H1 (cell line): ENCODE results near the gene EXTL1. TPM values are rescaled to one million over a fixed set of nuclear protein-coding genes. Genes with fewer than 3 reads are reported as not detected.

Source experiments
- CTCF ChIA-PET: fragments of 300-600 bp; sonication (Branson Sonifier 250); formaldehyde crosslinking; loops from one replicate; lab custom pipeline; 2021; ENCODE audit not compliant: partially characterized antibody; lab: Charles Lee
- POLR2A ChIA-PET: fragments of 300-600 bp; sonication (Branson Sonifier 250); formaldehyde crosslinking; loops from one replicate; lab custom pipeline; 2021; ENCODE audit warnings: inconsistent platforms; ENCODE audit not compliant: partially characterized antibody; lab: Charles Lee
- DNase-seq, 2 experiments: peaks; one replicate each; pipeline versions ENCODE4 v3.0.0 to v3.0.0-alpha.2; 2010 to 2022; ENCODE audit warnings: low spot score in 2 of 2, low read depth in 1 of 2, mixed read lengths in 1 of 2
- FAIRE-seq: peaks from 2 replicates; lab custom pipeline; 2011; peaks lifted over from hg19 to GRCh38; lab: Jason Lieb, UNC
- H2AFZ ChIP-seq: 2 replicates; pipeline ENCODE4 v1.8.1; 2012; ENCODE audit warnings: low read length, inconsistent platforms
- H2AK5ac ChIP-seq: 2 replicates; pipeline ENCODE4 v1.6.1; 2013; ENCODE audit warnings: low read depth, low read length
- H2BK120ac ChIP-seq: replicated peaks from 2 replicates; pipeline ENCODE3; 2013; ENCODE audit warnings: low read depth, low read length, inconsistent platforms
- H2BK12ac ChIP-seq: 2 replicates; pipeline ENCODE4 v1.6.1; 2013; ENCODE audit warnings: low read depth, low read length
- H2BK15ac ChIP-seq: 2 replicates; pipeline ENCODE4 v1.6.1; 2013; ENCODE audit warnings: low read length
- H2BK20ac ChIP-seq: 2 replicates; pipeline ENCODE4 v1.6.1; 2013; ENCODE audit warnings: low read length
- H2BK5ac ChIP-seq: 2 replicates; pipeline ENCODE4 v1.6.1; 2013; ENCODE audit warnings: low read depth, low read length
- H3K14ac ChIP-seq: 2 replicates; pipeline ENCODE4 v1.6.1; 2013; ENCODE audit warnings: inconsistent platforms; ENCODE audit not compliant: insufficient read length
- H3K18ac ChIP-seq: 2 replicates; pipeline ENCODE4 v1.6.1; 2013; ENCODE audit warnings: low read length; ENCODE audit errors: extremely low read depth
- H3K23ac ChIP-seq: 2 replicates; pipeline ENCODE4 v1.6.1; 2013; ENCODE audit warnings: inconsistent platforms; ENCODE audit not compliant: insufficient read length
- H3K23me2 ChIP-seq: 2 replicates; pipeline ENCODE4 v1.6.1; 2013; ENCODE audit warnings: low read depth, low read length
- H3K27ac ChIP-seq: 2 replicates; pipeline ENCODE4 v1.6.1; 2011; ENCODE audit warnings: low read depth, low read length, inconsistent platforms
- H3K27me3 ChIP-seq, 4 experiments: replicated peaks in 1 of 4; 1 replicate in 1 of 4; 2 replicates in 3 of 4; pipeline versions ENCODE4 v1.6.1 to v1.8.1; 2011 to 2013; ENCODE audit warnings: low read length in 3 of 4, mild to moderate bottlenecking in 3 of 4, inconsistent platforms in 2 of 4, mixed read lengths in 2 of 4, moderate library complexity in 1 of 4; ENCODE audit not compliant: control insufficient read depth in 3 of 4, insufficient read depth in 3 of 4; ENCODE audit errors: extremely low read depth in 1 of 4
- H3K36me3 ChIP-seq, 4 experiments: 2 replicates each; pipeline versions ENCODE4 v1.6.1 to v1.8.1; 2011 to 2013; ENCODE audit warnings: mild to moderate bottlenecking in 4 of 4, low read length in 3 of 4, moderate library complexity in 2 of 4, control low read depth in 1 of 4, inconsistent platforms in 1 of 4; ENCODE audit not compliant: insufficient read depth in 4 of 4, control insufficient read depth in 2 of 4
- H3K4ac ChIP-seq: replicated peaks from 2 replicates; pipeline ENCODE3; 2013; ENCODE audit warnings: low read length, low read depth, mixed read lengths, inconsistent platforms; ENCODE audit not compliant: insufficient read length
- H3K4me1 ChIP-seq, 4 experiments: replicated peaks in 1 of 4; 1 replicate in 1 of 4; 2 replicates in 3 of 4; pipeline versions ENCODE4 v1.6.1 to v1.8.1; 2011 to 2013; ENCODE audit warnings: low read length in 3 of 4, inconsistent platforms in 2 of 4, mixed read lengths in 1 of 4; ENCODE audit not compliant: insufficient read depth in 4 of 4, control insufficient read depth in 3 of 4
- H3K4me2 ChIP-seq, 2 experiments: 2 replicates each; pipeline versions ENCODE4 v1.6.1 to v1.8.1; 2011 to 2013; ENCODE audit warnings: low read depth in 2 of 2, low read length in 2 of 2, control low read depth in 1 of 2, inconsistent platforms in 1 of 2, mild to moderate bottlenecking in 1 of 2; ENCODE audit not compliant: insufficient read depth in 1 of 2
- H3K4me3 ChIP-seq, 4 experiments: fragments of 200-600, 300-600 bp in 1 of 4; sonication (generic), shearing (Covaris generic), sonication (Bioruptor Twin) in 1 of 4; 2 replicates each; pipeline versions ENCODE4 v1.5.1 to v1.8.1; 2011 to 2016; ENCODE audit warnings: low read length in 4 of 4, low read depth in 3 of 4, control low read depth in 2 of 4, inconsistent platforms in 2 of 4, mild to moderate bottlenecking in 2 of 4, mixed read lengths in 1 of 4, moderate library complexity in 1 of 4; ENCODE audit not compliant: insufficient read depth in 2 of 4; ENCODE audit errors: extremely low read depth in 1 of 4
- H3K56ac ChIP-seq: replicated peaks from 2 replicates; pipeline ENCODE3; 2013; ENCODE audit warnings: low read depth, mild to moderate bottlenecking, mixed read lengths, low read length, inconsistent platforms; ENCODE audit not compliant: insufficient read length
- H3K79me1 ChIP-seq: 2 replicates; pipeline ENCODE4 v1.6.1; 2013; ENCODE audit warnings: low read depth, low read length, control low read depth
- H3K79me2 ChIP-seq, 2 experiments: 2 replicates each; pipeline versions ENCODE4 v1.6.1 to v1.8.1; 2012 to 2013; ENCODE audit warnings: low read length in 2 of 2, mild to moderate bottlenecking in 2 of 2, inconsistent platforms in 1 of 2; ENCODE audit not compliant: insufficient read depth in 2 of 2, control insufficient read depth in 1 of 2
- H3K9ac ChIP-seq, 4 experiments: replicated peaks in 1 of 4; 1 replicate in 1 of 4; 2 replicates in 3 of 4; pipeline versions ENCODE4 v1.6.1 to v1.8.1; 2011 to 2013; ENCODE audit warnings: low read depth in 3 of 4, low read length in 3 of 4, control low read depth in 2 of 4, mild to moderate bottlenecking in 2 of 4, moderate library complexity in 2 of 4, inconsistent platforms in 1 of 4; ENCODE audit errors: extremely low read depth in 1 of 4
- H3K9me3 ChIP-seq, 2 experiments: 2 replicates each; pipeline versions ENCODE4 v1.6.1 to v1.8.1; 2012 to 2013; ENCODE audit warnings: mild to moderate bottlenecking in 2 of 2, moderate library complexity in 2 of 2, control low read depth in 1 of 2, inconsistent platforms in 1 of 2, low read depth in 1 of 2, low read length in 1 of 2, mixed read lengths in 1 of 2; ENCODE audit not compliant: insufficient read depth in 2 of 2
- H4K20me1 ChIP-seq, 2 experiments: replicated peaks in 1 of 2; 2 replicates each; pipeline versions ENCODE3 to v1.8.1; 2011 to 2013; ENCODE audit warnings: inconsistent platforms in 2 of 2, low read length in 2 of 2, mild to moderate bottlenecking in 1 of 2; ENCODE audit not compliant: insufficient read depth in 2 of 2, control insufficient read depth in 1 of 2
- H4K5ac ChIP-seq: 2 replicates; pipeline ENCODE4 v1.6.1; 2013; ENCODE audit warnings: low read length, low read depth, mixed read lengths, inconsistent platforms; ENCODE audit not compliant: insufficient read length
- H4K8ac ChIP-seq: 2 replicates; pipeline ENCODE4 v1.8.0; 2013; ENCODE audit warnings: mild to moderate bottlenecking, moderate library complexity, low read length, inconsistent platforms; ENCODE audit not compliant: insufficient read depth; ENCODE audit errors: extremely low read depth
- H4K91ac ChIP-seq: replicated peaks from 2 replicates; pipeline ENCODE3; 2013; ENCODE audit warnings: low read length, mixed read lengths, inconsistent platforms; ENCODE audit not compliant: insufficient read length
- CBX8 ChIP-seq: fragments of 300-800, 300-1000 bp; sonication (generic); IDR thresholded peaks from 2 replicates; pipeline ENCODE4 v1.7.1; 2016; ENCODE audit warnings: low read depth, low read length, borderline replicate concordance
- CTBP2 ChIP-seq: IDR thresholded peaks from 2 replicates; pipeline ENCODE4 v1.7.0; 2011; ENCODE audit warnings: borderline replicate concordance, mild to moderate bottlenecking, moderate library complexity, mixed read lengths, low read length; ENCODE audit not compliant: insufficient read depth, insufficient read length
- TBP ChIP-seq: IDR thresholded peaks from 2 replicates; pipeline ENCODE4 v1.6.1; 2011; ENCODE audit warnings: low read depth, low read length, improper control_type of control experiment
- TCF12 ChIP-seq: IDR thresholded peaks from 2 replicates; pipeline ENCODE4 v1.6.1; 2011; ENCODE audit warnings: low read depth, mild to moderate bottlenecking, low read length
- WGBS, 2 experiments: shearing (Covaris generic) in 1 of 2; methylation state at CpG; one replicate each; pipeline versions ENCODE4 v1.1.6 to v1.1.7; 2013 to 2015; ENCODE audit warnings: low lambda C conversion rate in 2 of 2, mixed read lengths in 2 of 2, inconsistent platforms in 1 of 2, low coverage in 1 of 2, missing lambda C conversion rate in 1 of 2; ENCODE audit not compliant: insufficient replicate concordance in 2 of 2, insufficient coverage in 1 of 2, insufficient read length in 1 of 2; ENCODE audit errors: extremely low coverage in 1 of 2, missing lambda C conversion rate in 1 of 2; 5-methylcytosine and 5-hydroxymethylcytosine counted together
- polyA plus RNA-seq, 7 experiments: library from polyadenylated mRNA; depleted of rRNA in 3 of 7; stranded (reverse) in 5 of 7; unstranded in 2 of 7; fragments of >200 nt in 5 of 7; fragments of 200-250 nt in 2 of 7; gene quantifications; 1 replicate in 5 of 7; 2 replicates in 1 of 7; 4 replicates in 1 of 7; pipeline versions ENCODE4 v1.2.1 to v1.2.3, GENCODE V29; 2011 to 2013; ENCODE audit warnings: missing spikeins in 2 of 7, mixed read lengths in 2 of 7
- total RNA-seq: library from RNA; stranded (reverse); fragmentation: NEBNext Ultra II Directional; extraction: Animal tissue kit (Norgen Biotek cat#: 25700); gene quantifications from 2 replicates; pipeline ENCODE4 v1.2.1, GENCODE V29; 2021

The EXTL1 gene
- total and polyA plus RNA-seq, 2 of the 8 experiments (the other 6 are each of a cell fraction or from before 2014, with no cell fraction given) = 0.89 to 1.2 TPM

DNA sequence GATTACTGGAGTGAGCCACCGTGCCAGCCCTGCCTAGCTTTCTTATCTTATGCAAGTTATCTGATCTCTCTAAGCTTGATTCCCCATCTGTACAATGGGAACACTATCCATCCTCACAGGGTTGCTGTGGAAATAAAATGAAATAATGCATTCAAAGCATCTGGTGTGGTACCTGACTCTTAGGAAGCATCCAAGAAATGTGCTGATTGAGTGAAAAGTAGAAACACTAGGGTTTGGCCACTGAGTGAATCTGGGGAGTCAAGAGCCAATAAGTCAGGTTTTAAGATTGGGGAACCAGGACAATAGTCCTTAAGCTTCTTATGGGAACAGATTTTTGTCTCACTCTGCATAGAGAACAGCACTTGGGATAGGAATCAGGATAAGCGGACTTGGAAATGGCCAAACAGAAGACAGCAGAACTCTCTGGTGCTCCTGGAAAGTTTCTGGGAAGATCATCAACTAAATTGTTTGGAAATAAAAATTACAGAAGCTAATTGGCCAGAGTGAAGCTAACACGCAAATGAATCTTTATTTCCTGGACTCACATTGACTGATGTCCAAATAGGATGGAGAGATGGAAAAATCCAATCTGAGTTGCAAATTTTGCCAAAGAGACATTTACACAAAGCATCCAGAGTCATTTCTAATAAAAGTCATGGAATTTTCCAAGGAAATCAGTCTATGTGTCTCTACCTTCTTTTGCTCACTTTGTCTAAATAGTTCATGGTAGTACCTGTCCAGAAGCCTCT is 27.0 kb upstream of the EXTL1 start:
- Histone ChIP-seq H3K56ac (no peak overlapping the region), H3K14ac (no peak overlapping the region), H2BK20ac (no peak overlapping the region), H3K27me3 (no peaks in the 10 kb centered on the region; a peak in 2 of 7 replicates), H2BK12ac (no peak overlapping the region), H3K4me2 (no peak overlapping the region), H4K8ac (no peak overlapping the region), H3K9me3 (no peaks in the 10 kb centered on the region), H4K91ac (no peak overlapping the region), H2AK5ac (no peak overlapping the region), H4K5ac (no peak overlapping the region), H2BK15ac (no peak overlapping the region), H3K27ac (no peak overlapping the region), H3K79me2 (peaks cover 0 to 2% of the 10 kb centered on the region in 2 experiments; a peak in 1 of 4 replicates), H3K4me1 (peaks cover 2 to 15% (median 10%) of the 10 kb centered on the region in 4 experiments; a peak in 6 of 7 replicates), H2BK120ac (no peak overlapping the region), H3K36me3 (no peaks in the 10 kb centered on the region), H2AFZ (no peak overlapping the region), H3K23me2 (peaks cover 4% of the 10 kb centered on the region; the same call in 1 of the 2 replicates), H2BK5ac (no peak overlapping the region), H3K9ac (no peak overlapping the region), H4K20me1 (no peaks in the 10 kb centered on the region), H3K23ac (no peak overlapping the region), H3K4me3 (no peak overlapping the region), H3K4ac (no peak overlapping the region), H3K79me1 (no peaks in the 10 kb centered on the region), H3K18ac (no peak overlapping the region)
- POLR2A ChIA-PET = interaction anchor here (1.2 to 1.6 kb wide), 4 partner anchors 72 to 99 kb away, joined by 3 to 8 read pairs (median 5); no protein-coding TSS in a partner anchor
- FAIRE-seq (no peak), DNase-seq (no peak)
- CTCF ChIA-PET = interaction anchor here (0.6 to 20.0 kb wide), 9 partner anchors 13 to 105 kb away, joined by 3 to 330 read pairs (median 4); partner anchors contain the start of gene STMN1
- no peak for TF ChIP-seq CTBP2
- TF ChIP-seq CBX8 = no peak
- TF ChIP-seq TCF12 = no peak
- no peak for TF ChIP-seq TBP
- 88% methylated on average over 3 of the region's 3 CpGs; no CpG with 5 or more reads in 1 of the 2 experiments for WGBS, 2 experiments
